GM10266 (cell line): ENCODE data around the gene MRPL44.
"Not testable (repeated sequence)": the region's sequence is repeated elsewhere in the genome, so short reads cannot be mapped to it uniquely, and the experiment has no call there.

Source experiments
- DNase-seq: peaks from one replicate; pipeline ENCODE4 v3.0.0; 2012; ENCODE audit errors: extremely low spot score
- CTCF ChIP-seq: IDR thresholded peaks from 2 replicates; pipeline ENCODE4 v1.5.1; 2012; ENCODE audit warnings: mild to moderate bottlenecking, low read depth; ENCODE audit not compliant: control insufficient read depth, insufficient read depth; ENCODE audit errors: missing control alignments

MRPL44 gene

GRCh38 chr2:223937535-223937934 lies 19.7 kb upstream of the MRPL44 start:
- no peak for TF ChIP-seq CTCF
- no peak for DNase-seq

GRCh38 chr2:223939438-223939837 lies 17.8 kb upstream of the MRPL44 start:
- not testable (repeated sequence) for DNase-seq

- TF ChIP-seq CTCF: no peak
- peak; percentile 73 for DNase-seq
Observed at GRCh38 chr2:223941579-223942277, 15.5 kb upstream of the MRPL44 start.

DNA sequence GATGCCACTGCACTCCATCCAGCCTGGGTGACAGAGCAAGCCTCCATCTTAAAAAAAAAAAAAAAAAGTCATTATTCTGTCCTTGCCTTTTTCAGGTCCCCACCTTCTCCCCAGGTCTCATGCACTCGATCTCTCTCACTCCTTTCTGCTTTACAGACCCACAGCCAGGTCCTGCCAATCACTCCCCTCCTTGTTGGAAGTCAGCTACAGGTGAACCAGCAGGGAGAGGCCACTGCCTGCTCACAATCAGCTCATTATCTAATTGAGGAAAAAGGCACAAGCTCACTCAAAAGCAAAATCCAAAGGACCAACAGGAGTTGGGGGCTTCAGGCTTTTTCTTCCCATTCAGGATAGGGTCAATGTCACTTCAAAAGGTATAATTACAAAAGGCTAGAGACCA lies 14.1 kb upstream of the MRPL44 start:
- no peak for TF ChIP-seq CTCF

GRCh38 chr2:223943561-223944008 lies 13.7 kb upstream of the MRPL44 start:
- no peak for TF ChIP-seq CTCF
- no peak for DNase-seq

More for the DNA sequence above, 14.1 kb upstream of the MRPL44 start:
- no peak for DNase-seq

- no peak for DNase-seq
- no peak for TF ChIP-seq CTCF
Observed at GRCh38 chr2:223944166-223944702, 13.0 kb upstream of the MRPL44 start.

- DNase-seq: peak; percentile 91
- TF ChIP-seq CTCF: no peak
Observed at GRCh38 chr2:223944703-223945531, 12.3 kb upstream of the MRPL44 start, which contains the start of gene WDFY1. WDFY1 (minus strand) TSS chr2:223945335; CDS start chr2:223945284, 51 bp downstream.
